HL-60/S4 (cell line): Measurements from ENCODE around the gene SLC26A6.

Experiments used
- in situ Hi-C: fragments of 300-500 bp; cut with MboI; formaldehyde crosslinking; loops from 2 replicates; pipeline ENCODE4 v1.14.3; 2022; ENCODE audit warnings: low sequenced_read_pairs

Gene SLC26A6, protein sequence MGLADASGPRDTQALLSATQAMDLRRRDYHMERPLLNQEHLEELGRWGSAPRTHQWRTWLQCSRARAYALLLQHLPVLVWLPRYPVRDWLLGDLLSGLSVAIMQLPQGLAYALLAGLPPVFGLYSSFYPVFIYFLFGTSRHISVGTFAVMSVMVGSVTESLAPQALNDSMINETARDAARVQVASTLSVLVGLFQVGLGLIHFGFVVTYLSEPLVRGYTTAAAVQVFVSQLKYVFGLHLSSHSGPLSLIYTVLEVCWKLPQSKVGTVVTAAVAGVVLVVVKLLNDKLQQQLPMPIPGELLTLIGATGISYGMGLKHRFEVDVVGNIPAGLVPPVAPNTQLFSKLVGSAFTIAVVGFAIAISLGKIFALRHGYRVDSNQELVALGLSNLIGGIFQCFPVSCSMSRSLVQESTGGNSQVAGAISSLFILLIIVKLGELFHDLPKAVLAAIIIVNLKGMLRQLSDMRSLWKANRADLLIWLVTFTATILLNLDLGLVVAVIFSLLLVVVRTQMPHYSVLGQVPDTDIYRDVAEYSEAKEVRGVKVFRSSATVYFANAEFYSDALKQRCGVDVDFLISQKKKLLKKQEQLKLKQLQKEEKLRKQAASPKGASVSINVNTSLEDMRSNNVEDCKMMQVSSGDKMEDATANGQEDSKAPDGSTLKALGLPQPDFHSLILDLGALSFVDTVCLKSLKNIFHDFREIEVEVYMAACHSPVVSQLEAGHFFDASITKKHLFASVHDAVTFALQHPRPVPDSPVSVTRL

GRCh38 chr3:48635222-48636021, at the start of gene SLC26A6:
SLC26A6 (minus strand) TSS chr3:48635461; CDS start chr3:48635393, 68 bp downstream.
- in situ Hi-C loops: no loop called here

DNA sequence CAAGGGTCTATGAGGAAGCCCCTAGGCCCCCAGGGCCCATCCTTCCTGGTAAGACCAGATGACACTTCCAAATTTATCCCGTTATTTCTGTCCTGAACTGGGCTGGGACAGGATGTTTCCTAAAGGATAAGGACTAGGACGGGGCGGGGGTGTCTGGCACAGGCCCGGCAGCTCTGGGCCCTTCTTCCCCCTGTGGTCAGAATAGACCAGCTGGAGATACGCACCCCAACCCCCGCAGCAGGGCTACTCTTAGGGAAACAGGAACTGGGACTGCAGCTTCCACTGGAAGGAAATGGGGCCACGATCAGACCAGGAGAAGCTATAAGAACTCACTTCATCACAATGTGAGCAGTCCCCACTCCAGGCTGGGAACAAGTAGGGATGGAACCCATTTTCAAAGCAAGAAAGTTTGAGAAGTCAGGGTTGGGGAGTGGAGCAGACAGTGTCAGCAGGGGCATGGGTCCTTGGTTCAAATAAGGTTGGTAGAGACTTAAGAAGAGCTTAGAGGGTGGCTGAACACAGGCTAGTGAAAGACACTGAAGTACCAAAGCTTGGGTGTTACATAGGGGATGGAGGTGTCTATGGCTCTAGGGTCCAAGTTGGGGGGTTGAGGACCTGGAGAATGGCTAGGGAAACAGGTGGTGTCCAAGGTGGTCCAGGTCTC, 49.4 kb upstream of the SLC26A6 start:
- in situ Hi-C loops: no loop called here

GRCh38 chr3:48684054-48684349, 48.7 kb upstream of the SLC26A6 start:
- in situ Hi-C loops: no loop called here

DNA sequence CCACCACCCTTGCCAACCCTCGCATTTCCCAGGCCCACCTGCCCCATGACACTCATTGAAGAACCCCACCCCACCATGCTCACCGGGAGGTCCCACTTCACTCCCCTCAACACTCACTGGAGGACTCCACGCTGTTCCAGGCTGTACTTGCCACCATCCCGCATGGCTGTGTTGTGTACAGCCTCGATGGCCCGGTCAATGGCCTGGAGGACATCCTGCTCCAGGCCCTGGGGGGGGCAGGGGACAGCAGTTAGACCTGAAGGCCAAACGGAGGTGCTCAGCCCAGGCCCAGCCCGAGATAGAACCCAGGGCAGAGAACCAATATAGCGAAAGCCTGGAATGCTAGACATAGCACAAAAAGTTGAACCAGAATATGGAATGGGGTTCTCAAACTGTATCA, 47.5 kb upstream of the SLC26A6 start:
- in situ Hi-C loops: no loop called here

DNA sequence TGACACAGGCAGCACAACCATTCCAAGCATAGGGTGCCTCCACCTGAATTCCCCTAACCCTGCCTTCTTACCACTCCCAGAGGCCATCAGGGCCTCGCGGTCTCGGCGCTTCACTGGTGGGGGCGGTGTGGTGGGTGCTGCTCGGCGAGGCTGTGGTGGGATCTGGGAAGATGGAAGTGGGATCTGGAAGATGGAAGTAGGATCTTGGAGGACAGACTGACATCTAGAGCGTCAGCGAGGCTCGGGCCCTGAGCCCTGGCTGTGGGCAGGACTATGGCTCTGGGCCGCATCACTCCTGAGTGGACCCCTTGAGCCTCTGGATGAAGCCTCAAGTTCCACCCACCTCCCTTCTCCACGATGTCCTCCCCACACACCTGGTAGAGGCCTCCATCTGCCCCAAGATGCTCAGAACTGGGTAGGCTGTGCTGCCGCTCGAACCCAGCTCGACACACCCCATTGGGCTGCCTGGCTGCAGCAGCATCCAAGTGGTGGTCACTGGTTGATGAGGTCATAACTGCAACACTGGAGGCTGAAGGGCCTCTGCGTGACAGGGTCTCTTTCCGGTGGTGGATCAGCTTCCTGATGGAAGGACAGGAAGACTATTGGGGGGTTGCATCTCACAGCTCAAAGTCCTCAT, 46.8 kb upstream of the SLC26A6 start:
- in situ Hi-C loops: no loop called here

DNA sequence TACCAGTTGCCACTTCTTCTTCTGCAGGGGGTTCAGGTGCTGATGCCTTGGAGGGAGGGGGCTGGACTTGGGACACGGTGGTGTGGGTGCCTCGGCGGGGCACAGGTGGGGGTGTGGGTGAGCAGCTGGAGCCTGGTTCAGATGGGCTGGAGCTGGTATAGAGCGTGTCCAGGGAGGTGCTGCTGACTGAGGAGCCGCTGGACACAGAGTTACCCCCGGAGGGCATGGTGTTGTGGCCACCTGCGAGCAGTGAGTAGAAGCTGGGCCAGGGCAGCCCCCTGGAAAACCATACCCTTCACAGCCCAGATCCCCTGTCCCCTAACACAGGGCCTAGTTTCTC, 46.2 kb upstream of the SLC26A6 start:
- in situ Hi-C loops: no loop called here

GRCh38 chr3:48680811-48681540, 45.7 kb upstream of the SLC26A6 start:
- in situ Hi-C loops: no loop called here

DNA sequence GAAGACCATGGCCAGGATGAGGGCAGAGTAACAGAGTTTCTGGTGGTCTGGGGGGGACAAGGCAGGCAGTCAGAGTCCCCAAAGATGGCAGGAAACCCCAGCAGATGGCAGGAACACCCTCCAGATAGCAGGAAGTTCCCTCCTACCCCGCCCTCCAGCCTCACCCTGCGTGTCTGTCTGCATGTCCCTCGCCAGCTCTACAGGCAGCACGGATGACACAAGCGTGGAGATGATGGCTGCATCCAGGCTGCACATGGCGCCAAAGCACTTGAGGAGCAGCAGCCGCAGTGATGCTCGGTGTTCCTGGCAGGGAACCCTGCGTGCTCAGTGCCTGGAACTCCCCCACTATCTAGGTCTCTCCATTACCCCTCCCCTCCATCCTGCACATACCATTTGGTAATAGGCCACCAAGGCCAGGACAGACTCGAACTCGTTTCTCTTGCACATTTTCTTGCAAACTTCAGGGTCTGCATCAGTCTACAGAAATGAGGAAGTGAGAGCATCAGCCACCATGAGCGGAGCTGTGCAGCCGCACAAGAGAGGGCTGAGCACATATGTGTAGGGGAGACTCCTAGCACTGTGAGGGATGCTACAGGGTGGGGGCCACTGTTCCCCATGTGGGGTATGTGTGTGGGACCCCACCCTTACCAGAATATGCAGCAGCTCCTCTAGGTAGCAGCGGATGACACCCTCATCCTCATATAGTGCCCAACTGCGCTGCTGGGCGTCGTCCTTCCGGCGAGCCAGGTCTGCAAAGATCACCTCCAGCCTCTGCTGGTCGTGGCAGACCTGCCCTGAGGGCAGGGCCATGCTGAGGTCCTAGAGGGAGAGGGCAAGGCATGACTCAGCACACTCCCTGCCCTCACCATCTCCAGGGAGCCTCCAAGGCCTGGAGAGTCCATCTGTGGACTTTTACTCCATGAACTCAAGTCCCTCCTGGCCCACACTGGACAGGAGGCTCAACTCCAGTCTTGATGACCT, 44.4 kb upstream of the SLC26A6 start:
- in situ Hi-C loops: no loop called here

DNA sequence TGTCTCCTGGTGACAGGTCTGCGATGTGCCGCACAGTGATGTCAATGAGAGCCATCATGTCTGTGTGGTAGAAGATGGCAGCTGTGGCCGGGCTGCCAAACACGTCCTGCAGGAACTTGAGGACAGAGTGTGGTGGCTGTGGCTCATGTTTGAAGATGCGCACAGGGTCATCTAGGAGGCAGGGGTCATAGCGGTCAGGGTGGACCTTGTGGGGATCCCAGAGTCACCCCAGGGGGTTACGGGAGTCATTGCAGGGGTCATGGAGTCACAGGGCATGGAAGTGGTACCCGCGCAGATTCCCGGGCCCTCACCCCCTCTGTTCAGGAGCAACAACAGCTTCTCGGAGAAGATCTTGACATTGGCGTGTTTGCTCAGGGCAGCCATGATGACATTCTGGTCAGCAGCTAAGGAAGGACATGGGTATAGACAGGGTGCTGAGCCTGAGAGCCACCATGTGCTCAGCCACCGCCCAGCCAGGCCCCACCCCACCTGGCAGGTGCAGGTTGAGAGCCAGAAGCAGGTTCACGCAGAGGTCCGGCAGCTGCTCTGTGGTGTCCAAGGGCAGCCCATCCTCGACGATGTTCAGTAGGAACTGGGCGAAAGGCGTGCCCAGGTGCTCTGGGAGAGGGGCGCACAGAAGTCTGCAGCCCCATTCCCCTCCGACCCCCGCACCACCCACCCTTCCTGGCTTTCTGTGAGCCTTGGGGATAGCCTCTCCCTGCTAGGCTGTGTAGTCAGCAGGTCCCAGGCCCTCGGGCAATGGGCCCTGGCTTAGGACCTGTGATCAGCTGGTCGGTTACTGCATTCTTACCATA, 43.5 kb upstream of the SLC26A6 start:
- in situ Hi-C loops: no loop called here

DNA sequence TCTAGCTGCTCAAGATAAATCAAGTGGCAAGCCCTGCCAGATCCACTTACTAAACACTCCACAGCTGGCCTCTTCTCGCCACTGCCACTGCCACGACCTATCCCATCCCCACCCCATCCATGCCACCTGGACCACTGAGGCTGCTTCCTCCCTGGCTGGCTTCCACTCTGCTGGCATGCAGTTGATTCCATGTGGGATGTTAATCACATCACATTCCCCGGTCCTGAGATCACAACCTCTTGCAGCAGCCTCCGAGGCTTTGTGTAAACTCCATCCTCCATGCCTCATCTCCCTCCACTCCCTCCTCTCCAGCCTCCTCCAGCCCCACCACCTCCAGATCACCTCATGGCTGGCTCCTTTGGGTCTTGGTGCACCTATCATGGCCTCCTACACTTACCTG, 42.8 kb upstream of the SLC26A6 start:
- in situ Hi-C loops: no loop called here

GRCh38 chr3:48674505-48674904, 39.2 kb upstream of the SLC26A6 start:
- in situ Hi-C loops: no loop called here

GRCh38 chr3:48672522-48672921, 37.3 kb upstream of the SLC26A6 start:
- in situ Hi-C loops: no loop called here

DNA sequence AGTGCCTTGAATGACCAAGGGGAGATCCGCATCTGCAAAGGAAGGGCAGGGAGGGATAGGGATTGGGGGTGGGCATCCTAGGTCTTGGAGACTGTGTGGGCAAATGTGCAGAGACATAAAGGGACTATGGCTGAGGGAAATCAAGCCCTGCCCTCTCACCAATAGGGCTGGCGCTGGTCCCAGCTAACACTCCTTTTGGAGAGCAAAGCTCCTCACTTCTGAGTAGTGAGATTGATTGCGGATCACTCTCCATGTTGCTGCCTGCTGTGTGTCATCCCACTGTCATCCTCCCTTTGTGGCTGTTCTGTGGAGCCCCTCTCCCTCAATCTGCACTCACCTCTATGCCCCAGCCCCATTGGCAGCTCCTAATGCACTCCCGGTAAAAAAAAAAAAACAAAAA, 29.7 kb upstream of the SLC26A6 start:
- in situ Hi-C loops: no loop called here

DNA sequence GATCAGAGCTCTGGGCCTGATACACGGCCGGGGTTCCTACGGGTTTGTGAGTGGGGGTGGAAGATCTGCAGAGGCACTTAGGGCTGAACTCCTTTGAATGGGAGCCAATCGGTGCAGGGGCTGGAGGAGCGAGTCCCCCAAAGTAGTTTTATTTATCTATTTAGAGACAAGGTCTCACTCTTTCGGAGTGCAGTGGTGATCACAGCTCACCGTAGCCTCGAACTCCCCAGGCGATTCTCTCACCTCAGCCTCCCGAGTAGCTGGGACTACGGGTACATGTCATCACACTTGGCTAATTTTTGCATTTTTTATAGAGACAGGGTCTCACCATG, 29.0 kb upstream of the SLC26A6 start:
- in situ Hi-C loops: no loop called here

DNA sequence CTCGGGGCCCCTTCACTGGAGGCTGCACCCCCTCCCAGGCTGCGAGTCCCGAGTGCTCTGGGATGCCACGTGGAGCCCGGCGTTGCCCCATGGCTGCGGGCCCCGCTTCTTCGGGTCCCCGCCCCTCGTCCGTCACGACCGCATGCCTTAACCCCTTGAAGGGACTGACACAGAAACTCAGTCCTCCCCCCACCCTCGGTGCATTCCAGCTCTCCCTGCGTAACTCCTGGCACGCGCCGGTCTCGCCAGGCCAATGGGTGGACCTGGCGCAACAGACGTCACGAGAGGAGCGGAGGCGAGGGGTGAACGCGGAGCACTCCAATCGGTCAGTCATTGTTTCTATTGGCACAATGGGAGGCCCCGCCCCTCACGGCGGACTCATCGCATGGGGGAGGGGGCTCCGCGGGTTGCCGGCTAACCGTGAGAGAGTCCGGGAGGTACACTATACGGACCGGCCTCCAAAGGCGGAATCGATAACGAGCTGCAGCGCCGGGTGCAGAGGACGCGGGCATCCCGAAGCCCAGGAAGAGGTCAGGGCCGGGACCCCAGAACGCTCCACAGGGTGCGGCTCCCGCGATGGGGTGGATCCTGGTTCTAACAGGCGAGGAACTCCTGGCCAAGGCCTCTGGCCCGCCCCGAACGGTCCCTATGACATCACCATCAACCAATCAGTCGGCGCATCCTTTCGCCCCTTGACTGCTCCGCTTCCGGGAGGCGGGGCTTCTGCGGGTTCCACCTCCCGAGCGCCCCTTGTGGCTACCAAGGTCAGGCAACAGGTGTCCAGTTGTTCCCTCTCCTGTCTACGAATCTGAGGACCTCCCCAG, 28.4 kb upstream of the SLC26A6 start:
- in situ Hi-C loops: no loop called here

DNA sequence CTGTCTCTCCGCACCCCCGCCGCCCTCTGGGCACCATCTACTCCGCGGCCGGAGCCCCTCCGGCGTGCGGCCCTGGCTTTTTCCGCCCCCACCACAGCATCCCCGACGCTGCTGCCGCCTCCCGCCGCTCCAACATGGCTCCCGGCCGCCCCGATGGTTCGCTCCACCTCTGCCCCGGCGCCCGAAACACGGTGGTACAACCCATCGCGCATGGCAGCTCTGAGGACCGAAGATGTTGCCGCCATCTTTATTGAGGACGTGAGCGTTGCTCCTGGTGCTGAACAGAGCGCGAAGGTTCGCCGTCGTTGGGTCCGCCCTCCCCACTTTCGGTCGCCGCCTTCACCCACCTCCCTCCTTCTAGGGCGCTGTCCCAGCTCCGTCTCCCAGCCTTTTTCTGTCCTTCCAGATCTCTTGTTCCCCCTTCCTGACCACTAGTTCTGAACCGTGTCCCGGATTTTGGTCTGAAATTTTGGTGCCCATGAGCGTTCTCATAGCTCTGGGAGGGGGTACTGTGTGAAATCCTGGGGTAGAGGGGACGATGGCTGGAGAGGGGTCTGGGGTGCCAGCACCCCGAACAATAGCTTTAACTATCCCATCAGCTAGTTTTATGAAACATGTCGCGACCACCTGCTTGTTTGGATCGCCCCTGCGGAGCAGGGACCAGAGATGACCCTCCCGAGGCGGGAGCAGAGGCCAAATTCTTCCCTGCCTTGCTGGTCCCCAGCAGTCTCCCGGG, 27.7 kb upstream of the SLC26A6 start, which contains the start of gene CELSR3:
Gene CELSR3 (minus strand): TSS at position 134 of the 736 bp plus-strand sequence. CDS start 252 bp downstream, outside the sequence.
- in situ Hi-C loops: no loop called here
